Liver (tissue), 9 donors: ENCODE measurements around the gene HBD. TPM values are rescaled to one million over a fixed set of nuclear protein-coding genes. Genes with fewer than 3 reads are reported as not detected.

Experiments
- DNase-seq: peaks from one replicate; pipeline ENCODE4 v3.0.0-alpha.2; 2017; ENCODE audit warnings: low spot score
- H3K27ac ChIP-seq, 2 donors: one replicate each; pipeline ENCODE4 v1.7.0; 2013; ENCODE audit warnings: inconsistent platforms in 2 of 2, low read length in 2 of 2, control low read depth in 1 of 2, low read depth in 1 of 2, mild to moderate bottlenecking in 1 of 2
- H3K27me3 ChIP-seq, 4 donors: one replicate each; pipeline versions ENCODE4 v1.6.1 to v1.7.0; 2013; ENCODE audit warnings: low read length in 3 of 4, inconsistent platforms in 1 of 4, mild to moderate bottlenecking in 1 of 4, moderate library complexity in 1 of 4; ENCODE audit not compliant: control insufficient read depth in 4 of 4, insufficient read depth in 4 of 4
- H3K36me3 ChIP-seq, 4 donors: one replicate each; pipeline versions ENCODE4 v1.6.1 to v1.7.0; 2013; ENCODE audit warnings: low read length in 3 of 4, mild to moderate bottlenecking in 3 of 4, low read depth in 1 of 4, moderate library complexity in 1 of 4; ENCODE audit not compliant: control insufficient read depth in 4 of 4, insufficient read depth in 3 of 4
- H3K4me1 ChIP-seq, 4 donors: one replicate each; pipeline versions ENCODE4 v1.6.1 to v1.7.0; 2013; ENCODE audit warnings: low read length in 3 of 4, mild to moderate bottlenecking in 3 of 4, moderate library complexity in 1 of 4; ENCODE audit not compliant: control insufficient read depth in 4 of 4, insufficient read depth in 4 of 4
- H3K4me3 ChIP-seq, 3 donors: one replicate each; pipeline versions ENCODE4 v1.6.1 to v1.7.0; 2013; ENCODE audit warnings: low read length in 3 of 3, control low read depth in 1 of 3, low read depth in 1 of 3, mild to moderate bottlenecking in 1 of 3
- H3K9ac ChIP-seq, 2 donors: one replicate each; pipeline ENCODE4 v1.7.0; 2013; ENCODE audit warnings: low read length in 2 of 2, mild to moderate bottlenecking in 2 of 2, moderate library complexity in 2 of 2, control low read depth in 1 of 2, low read depth in 1 of 2
- H3K9me3 ChIP-seq, 4 donors: one replicate each; pipeline versions ENCODE4 v1.6.1 to v1.7.0; 2013; ENCODE audit warnings: low read length in 3 of 4; ENCODE audit not compliant: control insufficient read depth in 4 of 4
- EGR1 ChIP-seq, 2 donors: IDR thresholded peaks; 2 replicates each; pipeline ENCODE4 v1.6.1; 2016 to 2018; ENCODE audit warnings: antibody characterized with exemption in 2 of 2, low read depth in 2 of 2
- FOXA1 ChIP-seq: IDR thresholded peaks from 2 replicates; pipeline ENCODE4 v1.6.1; 2016; ENCODE audit warnings: antibody characterized with exemption
- FOXA2 ChIP-seq: IDR thresholded peaks from 2 replicates; pipeline ENCODE4 v1.6.1; 2016; ENCODE audit warnings: antibody characterized with exemption
- GABPA ChIP-seq, 2 donors: IDR thresholded peaks in 1 of 2; conservative IDR thresholded peaks in 1 of 2; 2 replicates each; pipeline ENCODE4 v1.6.1; 2016; ENCODE audit warnings: antibody characterized with exemption in 2 of 2, mild to moderate bottlenecking in 1 of 2, moderate library complexity in 1 of 2
- HNF4A ChIP-seq, 2 donors: conservative IDR thresholded peaks; 2 replicates each; pipeline ENCODE4 v1.6.1; 2016; ENCODE audit warnings: antibody characterized with exemption in 2 of 2, mild to moderate bottlenecking in 2 of 2
- HNF4G ChIP-seq: IDR thresholded peaks from 2 replicates; pipeline ENCODE4 v1.6.1; 2016; ENCODE audit warnings: antibody characterized with exemption
- JUND ChIP-seq, 2 donors: IDR thresholded peaks; 2 replicates each; pipeline ENCODE4 v1.6.1; 2016; ENCODE audit warnings: antibody characterized with exemption in 2 of 2
- NR2F2 ChIP-seq: IDR thresholded peaks from 2 replicates; pipeline ENCODE4 v1.6.1; 2016; ENCODE audit warnings: antibody characterized with exemption
- RAD21 ChIP-seq, 2 donors: IDR thresholded peaks; 2 replicates each; pipeline ENCODE4 v1.6.1; 2016; ENCODE audit warnings: antibody characterized with exemption in 2 of 2, mild to moderate bottlenecking in 2 of 2
- RXRA ChIP-seq, 2 donors: IDR thresholded peaks; 2 replicates each; pipeline ENCODE4 v1.6.1; 2017 to 2018; ENCODE audit warnings: antibody characterized with exemption in 2 of 2, mild to moderate bottlenecking in 1 of 2
- SP1 ChIP-seq: IDR thresholded peaks from 2 replicates; pipeline ENCODE4 v1.6.1; 2018; ENCODE audit warnings: antibody characterized with exemption, mild to moderate bottlenecking
- TAF1 ChIP-seq: conservative IDR thresholded peaks from 2 replicates; pipeline ENCODE4 v1.6.1; 2016; ENCODE audit warnings: antibody characterized with exemption, mild to moderate bottlenecking
- YY1 ChIP-seq: IDR thresholded peaks from 2 replicates; pipeline ENCODE4 v1.6.1; 2016; ENCODE audit warnings: antibody characterized with exemption, mild to moderate bottlenecking
- WGBS: extraction: QIAGEN DNeasy Blood & Tissue Kit; methylation state at CpG from one replicate; pipeline ENCODE4 v1.1.7; 2013; 5-methylcytosine and 5-hydroxymethylcytosine counted together
- polyA plus RNA-seq, 2 donors: library from polyadenylated mRNA; stranded (reverse) in 1 of 2; unstranded in 1 of 2; fragments of 200-250 nt in 1 of 2; fragments of >200 nt in 1 of 2; fragmentation: Nextera tagmentation in 1 of 2; extraction: Ambion mirVana in 1 of 2; gene quantifications; one replicate each; pipeline versions ENCODE4 v1.2.1 to v1.2.3, GENCODE V29; 2013 to 2015
- total RNA-seq, 2 donors: library from RNA; depleted of rRNA; stranded (reverse); fragments of >200 nt; gene quantifications; one replicate each; pipeline ENCODE4 v1.2.3, GENCODE V29; 2014
- TF ChIP-seq, protein P1 (sequence below): IDR thresholded peaks from 2 replicates; pipeline ENCODE4 v1.6.1; 2016; ENCODE audit warnings: antibody characterized with exemption, mild to moderate bottlenecking
- TF ChIP-seq, protein P2 (sequence below): IDR thresholded peaks from 2 replicates; pipeline ENCODE4 v1.6.1; 2016; ENCODE audit warnings: antibody characterized with exemption
- TF ChIP-seq, protein P3 (sequence below): IDR thresholded peaks from 2 replicates; pipeline ENCODE4 v1.6.1; 2016; ENCODE audit warnings: antibody characterized with exemption
- TF ChIP-seq, protein P4 (sequence below): fragments of 150-350 bp; IDR thresholded peaks from 2 replicates; pipeline ENCODE4 v1.5.1; 2017; ENCODE audit warnings: improper control_type of control experiment, low read depth, low read length; ENCODE audit not compliant: missing input control
- donor health status: healthy.
- donor health status: healthy.
- donor health status: healthy.
- donor health status: healthy.
- donor health status: healthy.

Gene HBD
- total and polyA plus RNA-seq, 4 donors = 0.72 to 6.0 TPM; not detected in 2

DNA sequence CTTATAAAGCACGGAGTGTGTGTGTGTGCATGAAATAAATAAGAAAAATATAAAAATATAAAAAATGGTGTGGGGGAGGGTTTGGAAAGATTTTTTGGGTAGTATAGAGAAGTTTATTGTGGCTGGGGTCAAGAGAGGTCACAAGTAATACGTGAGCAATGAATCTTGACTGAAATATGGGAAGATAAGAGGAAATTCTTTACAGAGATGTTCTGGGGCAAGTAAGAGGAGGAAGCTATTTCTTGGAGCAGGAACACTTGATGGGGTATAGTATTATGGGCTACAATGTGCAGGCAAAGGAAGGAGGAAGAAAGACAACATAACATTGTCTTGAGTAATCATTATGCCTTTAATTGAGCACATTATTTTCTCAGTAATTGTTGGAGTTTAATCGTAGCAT is 2.1 kb downstream of the HBD start:
- H3K4me1 ChIP-seq = no peaks in the 10 kb centered on the region
- TF ChIP-seq JUND (IDR thresholded peaks at IDR 0.05) (no peak), TAF1 (no peak), FOXA2 (no peak), GABPA (IDR thresholded peaks at IDR 0.05 in 1 of 2, conservative IDR thresholded peaks at IDR 0.05 in 1 of 2) (no peak)
- TF ChIP-seq, protein P1, sequence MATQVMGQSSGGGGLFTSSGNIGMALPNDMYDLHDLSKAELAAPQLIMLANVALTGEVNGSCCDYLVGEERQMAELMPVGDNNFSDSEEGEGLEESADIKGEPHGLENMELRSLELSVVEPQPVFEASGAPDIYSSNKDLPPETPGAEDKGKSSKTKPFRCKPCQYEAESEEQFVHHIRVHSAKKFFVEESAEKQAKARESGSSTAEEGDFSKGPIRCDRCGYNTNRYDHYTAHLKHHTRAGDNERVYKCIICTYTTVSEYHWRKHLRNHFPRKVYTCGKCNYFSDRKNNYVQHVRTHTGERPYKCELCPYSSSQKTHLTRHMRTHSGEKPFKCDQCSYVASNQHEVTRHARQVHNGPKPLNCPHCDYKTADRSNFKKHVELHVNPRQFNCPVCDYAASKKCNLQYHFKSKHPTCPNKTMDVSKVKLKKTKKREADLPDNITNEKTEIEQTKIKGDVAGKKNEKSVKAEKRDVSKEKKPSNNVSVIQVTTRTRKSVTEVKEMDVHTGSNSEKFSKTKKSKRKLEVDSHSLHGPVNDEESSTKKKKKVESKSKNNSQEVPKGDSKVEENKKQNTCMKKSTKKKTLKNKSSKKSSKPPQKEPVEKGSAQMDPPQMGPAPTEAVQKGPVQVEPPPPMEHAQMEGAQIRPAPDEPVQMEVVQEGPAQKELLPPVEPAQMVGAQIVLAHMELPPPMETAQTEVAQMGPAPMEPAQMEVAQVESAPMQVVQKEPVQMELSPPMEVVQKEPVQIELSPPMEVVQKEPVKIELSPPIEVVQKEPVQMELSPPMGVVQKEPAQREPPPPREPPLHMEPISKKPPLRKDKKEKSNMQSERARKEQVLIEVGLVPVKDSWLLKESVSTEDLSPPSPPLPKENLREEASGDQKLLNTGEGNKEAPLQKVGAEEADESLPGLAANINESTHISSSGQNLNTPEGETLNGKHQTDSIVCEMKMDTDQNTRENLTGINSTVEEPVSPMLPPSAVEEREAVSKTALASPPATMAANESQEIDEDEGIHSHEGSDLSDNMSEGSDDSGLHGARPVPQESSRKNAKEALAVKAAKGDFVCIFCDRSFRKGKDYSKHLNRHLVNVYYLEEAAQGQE = no peak
- no peaks in the 10 kb centered on the region for H3K9me3 ChIP-seq
- no peak overlapping the region for H3K9ac ChIP-seq
- 55% methylated on average over 3 of the region's 3 CpGs for WGBS
- no peaks in the 10 kb centered on the region for H3K36me3 ChIP-seq
- no peaks in the 10 kb centered on the region for H3K27me3 ChIP-seq
- no peak overlapping the region for H3K4me3 ChIP-seq
- H3K27ac ChIP-seq = no peak overlapping the region
- no peak for DNase-seq

DNA sequence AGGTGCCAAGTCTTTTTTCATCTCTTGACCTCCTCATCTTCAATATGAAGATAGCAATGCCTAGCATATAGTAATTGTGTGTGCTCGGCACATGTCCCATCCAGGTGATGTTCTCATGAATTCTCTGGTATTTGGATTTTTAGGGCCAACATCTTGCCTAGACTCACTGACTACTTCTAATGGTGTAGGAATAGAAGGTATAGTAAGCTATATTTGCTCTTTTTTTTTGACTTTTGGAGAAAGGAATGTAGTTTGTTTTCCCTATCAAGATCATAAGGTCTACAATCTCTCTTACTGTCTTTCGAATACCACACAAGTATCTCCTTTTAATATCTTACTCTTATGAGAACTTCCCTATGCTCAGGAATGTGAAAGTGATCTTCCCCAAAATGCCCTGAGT is 3.2 kb downstream of the HBD start:
- TF ChIP-seq SP1 (no peak), GABPA (IDR thresholded peaks at IDR 0.05 in 1 of 2, conservative IDR thresholded peaks at IDR 0.05 in 1 of 2) (no peak), JUND (IDR thresholded peaks at IDR 0.05) (no peak), FOXA1 (no peak), RAD21 (IDR thresholded peaks at IDR 0.05) (no peak), EGR1 (IDR thresholded peaks at IDR 0.05; ENCODE audit: low read depth in 2 of 2) (no peak), RXRA (IDR thresholded peaks at IDR 0.05) (no peak), YY1 (no peak)
- TF ChIP-seq, protein P2, sequence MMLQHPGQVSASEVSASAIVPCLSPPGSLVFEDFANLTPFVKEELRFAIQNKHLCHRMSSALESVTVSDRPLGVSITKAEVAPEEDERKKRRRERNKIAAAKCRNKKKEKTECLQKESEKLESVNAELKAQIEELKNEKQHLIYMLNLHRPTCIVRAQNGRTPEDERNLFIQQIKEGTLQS = no peak
- TF ChIP-seq, protein P3, sequence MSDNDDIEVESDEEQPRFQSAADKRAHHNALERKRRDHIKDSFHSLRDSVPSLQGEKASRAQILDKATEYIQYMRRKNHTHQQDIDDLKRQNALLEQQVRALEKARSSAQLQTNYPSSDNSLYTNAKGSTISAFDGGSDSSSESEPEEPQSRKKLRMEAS = no peak
- H3K27ac ChIP-seq = no peak overlapping the region
- H3K36me3 ChIP-seq = no peaks in the 10 kb centered on the region
- no peak overlapping the region for H3K4me3 ChIP-seq
- 86% methylated on average over 2 of the region's 2 CpGs for WGBS
- H3K9ac ChIP-seq = no peak overlapping the region
- H3K27me3 ChIP-seq = no peaks in the 10 kb centered on the region
- no peaks in the 10 kb centered on the region for H3K9me3 ChIP-seq
- no peaks in the 10 kb centered on the region for H3K4me1 ChIP-seq
- no peak for DNase-seq

DNA sequence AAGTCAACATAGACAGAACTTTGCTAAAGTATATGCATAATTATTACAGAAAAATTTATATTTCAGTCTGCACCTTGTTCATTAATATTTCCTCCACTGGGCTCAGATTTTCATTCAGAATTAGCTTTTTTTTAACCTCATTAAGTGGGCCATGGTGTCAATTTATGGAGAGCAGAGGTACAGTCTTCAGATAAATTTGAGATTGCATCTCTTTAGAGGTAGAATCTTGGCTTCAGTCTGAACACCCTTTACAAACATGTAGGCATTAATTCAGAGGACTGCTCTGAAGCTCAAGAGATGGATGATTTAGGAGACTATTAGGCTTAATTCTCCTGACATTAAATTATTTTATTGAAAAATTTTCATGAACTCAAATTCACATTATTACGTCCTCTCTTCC is 4.0 kb downstream of the HBD start:
- WGBS = 92% methylated on average over 1 of the region's 1 CpG
- no peaks in the 10 kb centered on the region for H3K9me3 ChIP-seq

More for the DNA sequence above, 4.0 kb downstream of the HBD start:
- TF ChIP-seq, protein P1 = no peak
- TF ChIP-seq HNF4A (conservative IDR thresholded peaks at IDR 0.05) (no peak), FOXA1 (no peak), YY1 (no peak), FOXA2 (no peak), NR2F2 (no peak), SP1 (no peak), JUND (IDR thresholded peaks at IDR 0.05) (no peak), GABPA (IDR thresholded peaks at IDR 0.05 in 1 of 2, conservative IDR thresholded peaks at IDR 0.05 in 1 of 2) (no peak), RXRA (IDR thresholded peaks at IDR 0.05) (no peak), RAD21 (IDR thresholded peaks at IDR 0.05) (no peak), HNF4G (no peak), EGR1 (IDR thresholded peaks at IDR 0.05; ENCODE audit: low read depth in 2 of 2) (no peak)
- TF ChIP-seq, protein P4, sequence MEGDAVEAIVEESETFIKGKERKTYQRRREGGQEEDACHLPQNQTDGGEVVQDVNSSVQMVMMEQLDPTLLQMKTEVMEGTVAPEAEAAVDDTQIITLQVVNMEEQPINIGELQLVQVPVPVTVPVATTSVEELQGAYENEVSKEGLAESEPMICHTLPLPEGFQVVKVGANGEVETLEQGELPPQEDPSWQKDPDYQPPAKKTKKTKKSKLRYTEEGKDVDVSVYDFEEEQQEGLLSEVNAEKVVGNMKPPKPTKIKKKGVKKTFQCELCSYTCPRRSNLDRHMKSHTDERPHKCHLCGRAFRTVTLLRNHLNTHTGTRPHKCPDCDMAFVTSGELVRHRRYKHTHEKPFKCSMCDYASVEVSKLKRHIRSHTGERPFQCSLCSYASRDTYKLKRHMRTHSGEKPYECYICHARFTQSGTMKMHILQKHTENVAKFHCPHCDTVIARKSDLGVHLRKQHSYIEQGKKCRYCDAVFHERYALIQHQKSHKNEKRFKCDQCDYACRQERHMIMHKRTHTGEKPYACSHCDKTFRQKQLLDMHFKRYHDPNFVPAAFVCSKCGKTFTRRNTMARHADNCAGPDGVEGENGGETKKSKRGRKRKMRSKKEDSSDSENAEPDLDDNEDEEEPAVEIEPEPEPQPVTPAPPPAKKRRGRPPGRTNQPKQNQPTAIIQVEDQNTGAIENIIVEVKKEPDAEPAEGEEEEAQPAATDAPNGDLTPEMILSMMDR = no peak
- TF ChIP-seq, protein P3 = no peak
- TF ChIP-seq, protein P2 = no peak
- H3K4me3 ChIP-seq = no peak overlapping the region
- no peak for DNase-seq
- no peaks in the 10 kb centered on the region for H3K4me1 ChIP-seq
- no peaks in the 10 kb centered on the region for H3K27me3 ChIP-seq
- no peak overlapping the region for H3K9ac ChIP-seq
- no peaks in the 10 kb centered on the region for H3K36me3 ChIP-seq
- no peak overlapping the region for H3K27ac ChIP-seq
